HepG2 (cell line): Measurements from ENCODE around the gene TMTC2. TPM values are rescaled to one million over a fixed set of nuclear protein-coding genes. Genes with fewer than 3 reads are reported as not detected.

Source experiments
- ATAC-seq: fragments of 200-7000 bp; cut with Tn5 transposase; 3 replicates; pipeline ENCODE4 v1.9.1; 2020; ENCODE audit warnings: mild to moderate bottlenecking, moderate library complexity
- BruUV-seq: library from RNA; stranded (reverse); fragments of 400-500 nt; replicated peaks from 2 replicates; lab custom pipeline; 2021; lab: Mats Ljungman, UMichigan
- CTCF ChIA-PET: fragments of 300-600 bp; formaldehyde crosslinking; extraction: SDS; loops from one replicate; lab custom pipeline; 2021; ENCODE audit warnings: low total read pairs, inconsistent platforms, low intra/inter-chr PET ratio; lab: Yijun Ruan, JAX
- POLR2A ChIA-PET: fragments of 350-600 bp; sonication (Branson Sonifier 250); formaldehyde crosslinking; loops from one replicate; lab custom pipeline; 2020; ENCODE audit warnings: antibody characterized with exemption, inconsistent platforms; lab: Yijun Ruan, JAX
- DNase-seq: peaks from one replicate; pipeline ENCODE4 v3.0.0-alpha.2; 2015; ENCODE audit warnings: low spot score
- FAIRE-seq: peaks from 3 replicates; lab custom pipeline; 2011; peaks lifted over from hg19 to GRCh38; lab: Jason Lieb, UNC
- H2AFZ ChIP-seq: one replicate; pipeline ENCODE4 v1.6.1; 2011; ENCODE audit warnings: low read length, inconsistent platforms
- H3K27ac ChIP-seq: fragments of 300-600 bp; 3 replicates; pipeline ENCODE4 v1.8.0; 2011; ENCODE audit warnings: mixed run types, mild to moderate bottlenecking, mixed read lengths, low read length, inconsistent platforms; ENCODE audit not compliant: insufficient read depth; ENCODE audit errors: extremely low read length
- H3K27me3 ChIP-seq, 2 experiments: fragments of 200-600 bp in 1 of 2; 2 replicates in 1 of 2; 3 replicates in 1 of 2; pipeline versions ENCODE4 v1.6.0 to v1.8.0; 2011; ENCODE audit warnings: low read length in 2 of 2, mild to moderate bottlenecking in 2 of 2, moderate library complexity in 2 of 2, inconsistent platforms in 1 of 2; ENCODE audit not compliant: insufficient read depth in 2 of 2, control insufficient read depth in 1 of 2
- H3K36me3 ChIP-seq, 2 experiments: fragments of 200-600 bp in 1 of 2; replicated peaks in 1 of 2; 2 replicates in 1 of 2; 3 replicates in 1 of 2; pipeline versions ENCODE4 v1.5.1 to v1.8.0; 2011; ENCODE audit warnings: low read length in 2 of 2, inconsistent platforms in 1 of 2; ENCODE audit not compliant: insufficient read depth in 2 of 2, control insufficient read depth in 1 of 2
- H3K4me1 ChIP-seq: 2 replicates; pipeline ENCODE4 v1.5.1; 2012; ENCODE audit warnings: low read length, inconsistent platforms; ENCODE audit not compliant: insufficient read depth
- H3K4me2 ChIP-seq: 2 replicates; pipeline ENCODE4 v1.6.0; 2011; ENCODE audit warnings: low read depth, low read length, inconsistent platforms
- H3K4me3 ChIP-seq, 3 experiments: fragments of 200-600 bp in 1 of 3; sonication (generic), shearing (Covaris generic) in 1 of 3; replicated peaks in 1 of 3; 2 replicates each; pipeline ENCODE4 v1.5.1; 2011 to 2016; ENCODE audit warnings: low read length in 3 of 3, inconsistent platforms in 2 of 3, low read depth in 2 of 3, mild to moderate bottlenecking in 2 of 3, control low read depth in 1 of 3, mixed read lengths in 1 of 3; ENCODE audit not compliant: insufficient read depth in 1 of 3
- H3K79me2 ChIP-seq: one replicate; pipeline ENCODE4 v1.6.1; 2011; ENCODE audit warnings: low read length, inconsistent platforms; ENCODE audit not compliant: insufficient read depth
- H3K9ac ChIP-seq: 2 replicates; pipeline ENCODE4 v1.6.0; 2011; ENCODE audit warnings: mild to moderate bottlenecking, low read depth, low read length, inconsistent platforms; ENCODE audit not compliant: insufficient read depth
- H3K9me3 ChIP-seq: 2 replicates; pipeline ENCODE4 v1.5.1; 2012; ENCODE audit warnings: mild to moderate bottlenecking, low read length
- H4K20me1 ChIP-seq: 2 replicates; pipeline ENCODE4 v1.6.0; 2011; ENCODE audit warnings: inconsistent platforms, mild to moderate bottlenecking, low read length, moderate library complexity; ENCODE audit not compliant: insufficient read depth
- CHD2 ChIP-seq: IDR thresholded peaks from 2 replicates; pipeline ENCODE4 v1.6.1; 2011; ENCODE audit warnings: low read depth, low read length, improper control_type of control experiment
- HDAC2 ChIP-seq: sonication (generic); formaldehyde crosslinking; IDR thresholded peaks from 2 replicates; pipeline ENCODE4 v1.4.0; 2020; ENCODE audit warnings: missing genetic modification reagents
- ZNF274 ChIP-seq: sonication (generic); formaldehyde crosslinking; IDR thresholded peaks from 2 replicates; pipeline ENCODE4 v1.5.1; 2020; ENCODE audit warnings: mild to moderate bottlenecking, missing genetic modification reagents
- ZNF296 ChIP-seq: sonication (generic); formaldehyde crosslinking; conservative IDR thresholded peaks from 2 replicates; pipeline ENCODE4 v1.5.0; 2020; ENCODE audit warnings: mild to moderate bottlenecking, missing genetic modification reagents
- ZNF484 ChIP-seq: sonication (generic); formaldehyde crosslinking; IDR thresholded peaks from 2 replicates; pipeline ENCODE4 v1.5.1; 2020; ENCODE audit warnings: mild to moderate bottlenecking, low read depth, missing genetic modification reagents, borderline replicate concordance
- ZNF772 ChIP-seq: sonication (generic); formaldehyde crosslinking; IDR thresholded peaks from 2 replicates; pipeline ENCODE4 v1.5.0; 2020; ENCODE audit warnings: mild to moderate bottlenecking, missing genetic modification reagents
- WGBS: methylation state at CpG from one replicate; pipeline ENCODE4 v1.1.6; 2017; ENCODE audit warnings: low lambda C conversion rate; 5-methylcytosine and 5-hydroxymethylcytosine counted together
- in situ Hi-C: cut with HindIII; loops from 2 replicates; pipeline ENCODE4 v1.10.0; 2017; ENCODE audit warnings: low pct_unique_long_range_greater_than_20kb; ENCODE audit not compliant: extremely low pct_ligation_motif_present
- intact Hi-C: fragments of 100-400 bp; cut with micrococcal nuclease; formaldehyde crosslinking; loops from one replicate; pipeline ENCODE4 v1.10.0; 2022; ENCODE audit not compliant: unreplicated experiment
- polyA plus RNA-seq, 8 experiments: library from polyadenylated mRNA; depleted of rRNA in 3 of 8; stranded (reverse) in 7 of 8; unstranded in 1 of 8; fragments of >200 nt; fragmentation: Illumina TruSeq in 4 of 8; extraction: Trizol in 4 of 8; gene quantifications; 2 replicates each; pipeline versions ENCODE4 v1.2.1 to v1.2.3, GENCODE V29; 2011 to 2016; ENCODE audit warnings: low read depth in 4 of 8, missing spikeins in 1 of 8, mixed read lengths in 1 of 8; ENCODE audit not compliant: insufficient read depth in 1 of 8
- total RNA-seq, 5 experiments: library from RNA; depleted of rRNA; stranded (reverse); fragments of >200 nt; fragmentation: Illumina TruSeq; extraction: Trizol; gene quantifications; 2 replicates each; pipeline ENCODE4 v1.2.3, GENCODE V29; 2016; ENCODE audit warnings: low read depth in 1 of 5
- TF ChIP-seq, protein P1 (sequence below): sonication (generic); formaldehyde crosslinking; IDR thresholded peaks from 2 replicates; pipeline ENCODE4 v1.5.0; 2020; ENCODE audit warnings: missing genetic modification reagents

Gene TMTC2
- total and polyA plus RNA-seq, 2 of the 13 experiments (the other 11 are each of a cell fraction or from before 2014, with no cell fraction given): 0.55 to 0.63 TPM

GRCh38 chr12:82757656-82758055 lies 71.0 kb downstream of the TMTC2 start:
- in situ Hi-C loops: no loop called here
- 5% methylated on average over 1 of the region's 1 CpG for WGBS
- ATAC-seq (no peak), FAIRE-seq (no peak), DNase-seq (no peak)
- no peak overlapping the region for H3K4me3 ChIP-seq
- H4K20me1 ChIP-seq: no peaks in the 10 kb centered on the region
- BruUV-seq: no TSS peak
- H2AFZ ChIP-seq: no peak overlapping the region
- ChIA-PET POLR2A (no interaction called here), CTCF (no interaction called here)
- no peak overlapping the region for H3K9ac ChIP-seq
- no peaks in the 10 kb centered on the region for H3K36me3 ChIP-seq
- intact Hi-C loops: no loop called here
- no peak overlapping the region for H3K4me2 ChIP-seq
- H3K27ac ChIP-seq: no peak overlapping the region
- no peaks in the 10 kb centered on the region for H3K79me2 ChIP-seq
- TF ChIP-seq ZNF296 (CRISPR knock-in tag) (no peak), ZNF274 (CRISPR knock-in tag) (no peak), HDAC2 (no peak), ZNF484 (no peak)
- TF ChIP-seq, protein P1, sequence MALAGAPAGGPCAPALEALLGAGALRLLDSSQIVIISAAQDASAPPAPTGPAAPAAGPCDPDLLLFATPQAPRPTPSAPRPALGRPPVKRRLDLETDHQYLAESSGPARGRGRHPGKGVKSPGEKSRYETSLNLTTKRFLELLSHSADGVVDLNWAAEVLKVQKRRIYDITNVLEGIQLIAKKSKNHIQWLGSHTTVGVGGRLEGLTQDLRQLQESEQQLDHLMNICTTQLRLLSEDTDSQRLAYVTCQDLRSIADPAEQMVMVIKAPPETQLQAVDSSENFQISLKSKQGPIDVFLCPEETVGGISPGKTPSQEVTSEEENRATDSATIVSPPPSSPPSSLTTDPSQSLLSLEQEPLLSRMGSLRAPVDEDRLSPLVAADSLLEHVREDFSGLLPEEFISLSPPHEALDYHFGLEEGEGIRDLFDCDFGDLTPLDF (CRISPR knock-in tag): no peak
- no peaks in the 10 kb centered on the region for H3K27me3 ChIP-seq
- H3K4me1 ChIP-seq: no peaks in the 10 kb centered on the region
- H3K9me3 ChIP-seq: no peaks in the 10 kb centered on the region

DNA sequence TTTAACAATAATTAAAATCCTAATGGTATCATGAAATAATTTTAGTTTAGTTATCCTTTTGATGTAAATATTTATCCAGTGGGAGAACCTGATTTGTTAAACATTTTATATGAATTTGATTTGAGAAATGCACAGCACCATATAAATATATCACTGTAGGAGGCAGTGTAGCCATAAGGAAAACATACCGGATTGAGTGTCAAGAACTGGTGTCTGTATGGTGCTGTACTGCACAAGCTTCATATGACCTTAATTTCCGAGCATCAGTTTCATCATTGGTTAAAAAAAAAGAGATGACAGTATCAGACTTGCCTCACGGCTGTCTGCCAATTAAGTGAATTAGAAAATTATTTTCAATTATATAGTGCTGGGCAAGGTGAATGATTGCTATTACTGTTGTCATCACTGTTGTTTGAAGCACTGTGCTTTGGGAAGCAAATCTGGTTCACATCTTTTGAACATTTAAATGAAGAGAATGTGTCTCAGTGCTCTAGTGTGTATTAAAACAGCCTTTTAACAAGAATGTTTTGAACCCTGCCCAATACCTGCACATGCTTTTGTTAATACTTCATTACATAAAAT lies 72.1 kb downstream of the TMTC2 start:
- H3K9ac ChIP-seq: no peak overlapping the region
- no peak for ATAC-seq
- TF ChIP-seq CHD2 (no peak), ZNF772 (CRISPR knock-in tag) (no peak)
- H3K27ac ChIP-seq: no peak overlapping the region
- DNase-seq: no peak
- intact Hi-C loops: no loop called here
- no peaks in the 10 kb centered on the region for H3K9me3 ChIP-seq
- POLR2A ChIA-PET: no interaction called here
- WGBS: 21% methylated on average over 3 of the region's 3 CpGs
- CTCF ChIA-PET: no interaction called here
- no peak overlapping the region for H2AFZ ChIP-seq
- in situ Hi-C loops: no loop called here
- H3K79me2 ChIP-seq: no peaks in the 10 kb centered on the region
- FAIRE-seq: no peak
- H3K4me2 ChIP-seq: no peak overlapping the region
- no peaks in the 10 kb centered on the region for H3K27me3 ChIP-seq
- no peaks in the 10 kb centered on the region for H4K20me1 ChIP-seq
- no TSS peak for BruUV-seq
- H3K4me3 ChIP-seq: no peak overlapping the region
- H3K4me1 ChIP-seq: no peaks in the 10 kb centered on the region
- H3K36me3 ChIP-seq: no peaks in the 10 kb centered on the region
